K562 (cell line): ENCODE measurements around the gene NHS. TPM values are rescaled to one million over a fixed set of nuclear protein-coding genes. Genes with fewer than 3 reads are reported as not detected.

Experiments used
- MGA ChIP-seq: fragments of 450-650 bp; IDR thresholded peaks from 2 replicates; pipeline ENCODE4 v1.6.1; 2016; ENCODE audit warnings: mild to moderate bottlenecking, moderate library complexity
- ZNF551 ChIP-seq: fragments of 250-450 bp; sonication (Bioruptor Pico); IDR thresholded peaks from 2 replicates; pipeline ENCODE4 v1.5.0; 2021; ENCODE audit warnings: mild to moderate bottlenecking, moderate library complexity
- polyA plus RNA-seq, 8 experiments: library from polyadenylated mRNA; depleted of rRNA in 4 of 8; stranded (reverse) in 5 of 8; unstranded in 3 of 8; fragments of >200 nt; fragmentation: Nextera tagmentation in 2 of 8; fragmentation: Illumina TruSeq in 1 of 8; extraction: Ambion mirVana in 2 of 8; extraction: Trizol in 1 of 8; gene quantifications; 2 replicates each; pipeline versions ENCODE4 v1.2.1 to v1.2.3, GENCODE V29; 2011 to 2014; ENCODE audit warnings: inconsistent platforms in 1 of 8, missing spikeins in 1 of 8
- total RNA-seq, 7 experiments: library from RNA; depleted of rRNA in 6 of 7; stranded (reverse); fragments of >200 nt in 6 of 7; fragmentation: Illumina TruSeq in 2 of 7; extraction: Trizol in 2 of 7; gene quantifications; 2 replicates each; pipeline versions ENCODE4 v1.2.1 to v1.2.3, GENCODE V29; 2011 to 2021; ENCODE audit warnings: low replicate concordance in 1 of 7
- TF ChIP-seq, protein P1 (sequence below): fragments of 250-450 bp; sonication (Bioruptor Pico); IDR thresholded peaks from 2 replicates; pipeline ENCODE4 v1.5.0; 2020; ENCODE audit warnings: mild to moderate bottlenecking, borderline replicate concordance

Gene NHS
- total and polyA plus RNA-seq, 9 of the 15 experiments (the other 6 are each of a cell fraction or from before 2014, with no cell fraction given): 0.02 TPM; not detected in 8

- TF ChIP-seq MGA (no peak), ZNF551 (CRISPR knock-in tag) (no peak)
- TF ChIP-seq, protein P1, sequence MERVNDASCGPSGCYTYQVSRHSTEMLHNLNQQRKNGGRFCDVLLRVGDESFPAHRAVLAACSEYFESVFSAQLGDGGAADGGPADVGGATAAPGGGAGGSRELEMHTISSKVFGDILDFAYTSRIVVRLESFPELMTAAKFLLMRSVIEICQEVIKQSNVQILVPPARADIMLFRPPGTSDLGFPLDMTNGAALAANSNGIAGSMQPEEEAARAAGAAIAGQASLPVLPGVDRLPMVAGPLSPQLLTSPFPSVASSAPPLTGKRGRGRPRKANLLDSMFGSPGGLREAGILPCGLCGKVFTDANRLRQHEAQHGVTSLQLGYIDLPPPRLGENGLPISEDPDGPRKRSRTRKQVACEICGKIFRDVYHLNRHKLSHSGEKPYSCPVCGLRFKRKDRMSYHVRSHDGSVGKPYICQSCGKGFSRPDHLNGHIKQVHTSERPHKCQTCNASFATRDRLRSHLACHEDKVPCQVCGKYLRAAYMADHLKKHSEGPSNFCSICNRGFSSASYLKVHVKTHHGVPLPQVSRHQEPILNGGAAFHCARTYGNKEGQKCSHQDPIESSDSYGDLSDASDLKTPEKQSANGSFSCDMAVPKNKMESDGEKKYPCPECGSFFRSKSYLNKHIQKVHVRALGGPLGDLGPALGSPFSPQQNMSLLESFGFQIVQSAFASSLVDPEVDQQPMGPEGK (CRISPR knock-in tag): no peak
Measured at GRCh38 chrX:17735406-17735805, 360.4 kb downstream of the NHS start (continued).
